Measurements from ENCODE around the gene GRHL3.
"Not testable (repeated sequence)": the region's sequence is repeated elsewhere in the genome, so short reads cannot be mapped to it uniquely, and the experiment has no call there.

Gene GRHL3

GRCh38 chr1:24283326-24284155, 35.6 kb upstream of the GRHL3 start:
- FAIRE-seq (peak; percentile 26), DNase-seq (ENCODE audit: insufficient read length, low spot score) (no peak)
- TF ChIP-seq TAF1 (IDR thresholded peaks at IDR 0.05; ENCODE audit: low read depth, low read length) = no peak
- TF ChIP-seq PAX5 (IDR thresholded peaks at IDR 0.05; ENCODE audit: insufficient read depth, low read length, severe bottlenecking) = no peak
- no peak for TF ChIP-seq POLR2A (IDR thresholded peaks at IDR 0.05; ENCODE audit: low read depth, low read length)
- no peak for TF ChIP-seq POU2F2 (IDR thresholded peaks at IDR 0.05; ENCODE audit: low read depth, low read length)

GRCh38 chr1:24284156-24284471, 35.0 kb upstream of the GRHL3 start:
- TF ChIP-seq SPI1 (IDR thresholded peaks at IDR 0.05; ENCODE audit: low read depth, low read length) (no peak), PAX5 (IDR thresholded peaks at IDR 0.05; ENCODE audit: insufficient read depth, low read length, severe bottlenecking) (no peak), POLR2AphosphoS5 (IDR thresholded peaks at IDR 0.05; ENCODE audit: low read depth, low read length) (no peak), POU2F2 (IDR thresholded peaks at IDR 0.05; ENCODE audit: low read depth, low read length) (no peak), TAF1 (IDR thresholded peaks at IDR 0.05; ENCODE audit: low read depth, low read length) (no peak), POLR2A (IDR thresholded peaks at IDR 0.05; ENCODE audit: low read depth, low read length) (no peak)
- FAIRE-seq (no peak), DNase-seq (ENCODE audit: insufficient read length, low spot score) (no peak)

- FAIRE-seq = no peak
- no peak for TF ChIP-seq POLR2AphosphoS5 (IDR thresholded peaks at IDR 0.05; ENCODE audit: low read depth, low read length)
- TF ChIP-seq SPI1 (IDR thresholded peaks at IDR 0.05; ENCODE audit: low read depth, low read length) = no peak
- no peak for TF ChIP-seq PAX5 (IDR thresholded peaks at IDR 0.05; ENCODE audit: insufficient read depth, low read length, severe bottlenecking)
- DNase-seq (ENCODE audit: insufficient read length, low spot score) = no peak
Observed at GRCh38 chr1:24285231-24285630, 33.9 kb upstream of the GRHL3 start.

- TF ChIP-seq POLR2A (IDR thresholded peaks at IDR 0.05; ENCODE audit: low read depth, low read length) (no peak), POU2F2 (IDR thresholded peaks at IDR 0.05; ENCODE audit: low read depth, low read length) (no peak), PAX5 (IDR thresholded peaks at IDR 0.05; ENCODE audit: insufficient read depth, low read length, severe bottlenecking) (no peak), TAF1 (IDR thresholded peaks at IDR 0.05; ENCODE audit: low read depth, low read length) (no peak), POLR2AphosphoS5 (IDR thresholded peaks at IDR 0.05; ENCODE audit: low read depth, low read length) (no peak), SPI1 (IDR thresholded peaks at IDR 0.05; ENCODE audit: low read depth, low read length) (no peak)
- FAIRE-seq (no peak), DNase-seq (ENCODE audit: insufficient read length, low spot score) (no peak)
Observed at GRCh38 chr1:24286246-24287010, 32.7 kb upstream of the GRHL3 start.

GRCh38 chr1:24287779-24288178, 31.4 kb upstream of the GRHL3 start:
- FAIRE-seq = not testable (repeated sequence)

GRCh38 chr1:24288479-24288878, 30.7 kb upstream of the GRHL3 start:
- TF ChIP-seq POLR2A (IDR thresholded peaks at IDR 0.05; ENCODE audit: low read depth, low read length) (no peak), POU2F2 (IDR thresholded peaks at IDR 0.05; ENCODE audit: low read depth, low read length) (no peak), SPI1 (IDR thresholded peaks at IDR 0.05; ENCODE audit: low read depth, low read length) (no peak), PAX5 (IDR thresholded peaks at IDR 0.05; ENCODE audit: insufficient read depth, low read length, severe bottlenecking) (no peak), TAF1 (IDR thresholded peaks at IDR 0.05; ENCODE audit: low read depth, low read length) (no peak), POLR2AphosphoS5 (IDR thresholded peaks at IDR 0.05; ENCODE audit: low read depth, low read length) (no peak)
- no peak for FAIRE-seq

More at GRCh38 chr1:24287779-24288178, 31.4 kb upstream of the GRHL3 start:
- DNase-seq (ENCODE audit: insufficient read length, low spot score) = not testable (repeated sequence)

GRCh38 chr1:24289937-24290595, 29.1 kb upstream of the GRHL3 start:
- no peak for DNase-seq (ENCODE audit: insufficient read length, low spot score)
- TF ChIP-seq PAX5 (IDR thresholded peaks at IDR 0.05; ENCODE audit: insufficient read depth, low read length, severe bottlenecking) (no peak), POLR2A (IDR thresholded peaks at IDR 0.05; ENCODE audit: low read depth, low read length) (no peak), SPI1 (IDR thresholded peaks at IDR 0.05; ENCODE audit: low read depth, low read length) (no peak), TAF1 (IDR thresholded peaks at IDR 0.05; ENCODE audit: low read depth, low read length) (no peak), POU2F2 (IDR thresholded peaks at IDR 0.05; ENCODE audit: low read depth, low read length) (no peak), POLR2AphosphoS5 (IDR thresholded peaks at IDR 0.05; ENCODE audit: low read depth, low read length) (no peak)
- FAIRE-seq = peak; percentile 45

More at GRCh38 chr1:24288479-24288878, 30.7 kb upstream of the GRHL3 start:
- no peak for DNase-seq (ENCODE audit: insufficient read length, low spot score)

- TF ChIP-seq PAX5 (IDR thresholded peaks at IDR 0.05; ENCODE audit: insufficient read depth, low read length, severe bottlenecking) (no peak), POLR2AphosphoS5 (IDR thresholded peaks at IDR 0.05; ENCODE audit: low read depth, low read length) (no peak), POLR2A (IDR thresholded peaks at IDR 0.05; ENCODE audit: low read depth, low read length) (no peak), TAF1 (IDR thresholded peaks at IDR 0.05; ENCODE audit: low read depth, low read length) (no peak), POU2F2 (IDR thresholded peaks at IDR 0.05; ENCODE audit: low read depth, low read length) (no peak), SPI1 (IDR thresholded peaks at IDR 0.05; ENCODE audit: low read depth, low read length) (no peak)
- DNase-seq (ENCODE audit: insufficient read length, low spot score) (no peak), FAIRE-seq (no peak)
Observed at GRCh38 chr1:24290933-24291487, 28.1 kb upstream of the GRHL3 start.

GRCh38 chr1:24292103-24292502, 27.1 kb upstream of the GRHL3 start:
- DNase-seq (ENCODE audit: insufficient read length, low spot score) = no peak
- FAIRE-seq = no peak
- TF ChIP-seq POLR2AphosphoS5 (IDR thresholded peaks at IDR 0.05; ENCODE audit: low read depth, low read length) (no peak), POLR2A (IDR thresholded peaks at IDR 0.05; ENCODE audit: low read depth, low read length) (no peak), PAX5 (IDR thresholded peaks at IDR 0.05; ENCODE audit: insufficient read depth, low read length, severe bottlenecking) (no peak), TAF1 (IDR thresholded peaks at IDR 0.05; ENCODE audit: low read depth, low read length) (no peak), SPI1 (IDR thresholded peaks at IDR 0.05; ENCODE audit: low read depth, low read length) (no peak), POU2F2 (IDR thresholded peaks at IDR 0.05; ENCODE audit: low read depth, low read length) (no peak)

Measured in GM12891 (cell line).